Small intestine (tissue), 7 donors: Measurements from ENCODE around the gene SLC3A2. TPM values are rescaled to one million over a fixed set of nuclear protein-coding genes. Genes with fewer than 3 reads are reported as not detected.

Source experiments
- DNase-seq, 2 donors: peaks; one replicate each; pipeline versions ENCODE4 v3.0.0 to v3.0.0-alpha.2; 2013
- FAIRE-seq: peaks from 2 replicates; lab custom pipeline; 2012; peaks lifted over from hg19 to GRCh38; lab: Jason Lieb, UNC
- H3K27ac ChIP-seq, 3 donors: one replicate each; pipeline ENCODE4 v1.5.1; 2013; ENCODE audit warnings: low read length in 2 of 3, mild to moderate bottlenecking in 2 of 3, control low read depth in 1 of 3, inconsistent platforms in 1 of 3, low read depth in 1 of 3, moderate library complexity in 1 of 3
- H3K27me3 ChIP-seq, 3 donors: one replicate each; pipeline ENCODE4 v1.6.1; 2013; ENCODE audit warnings: low read length in 3 of 3, inconsistent platforms in 1 of 3; ENCODE audit not compliant: control insufficient read depth in 3 of 3, insufficient read depth in 3 of 3
- H3K36me3 ChIP-seq, 3 donors: one replicate each; pipeline ENCODE4 v1.6.1; 2013; ENCODE audit warnings: low read length in 3 of 3, inconsistent platforms in 1 of 3, low read depth in 1 of 3, mild to moderate bottlenecking in 1 of 3, moderate library complexity in 1 of 3; ENCODE audit not compliant: control insufficient read depth in 3 of 3, insufficient read depth in 2 of 3
- H3K4me1 ChIP-seq, 3 donors: one replicate each; pipeline ENCODE4 v1.6.1; 2013; ENCODE audit warnings: low read length in 2 of 3, inconsistent platforms in 1 of 3, low read depth in 1 of 3, mild to moderate bottlenecking in 1 of 3, moderate library complexity in 1 of 3; ENCODE audit not compliant: control insufficient read depth in 3 of 3, insufficient read depth in 2 of 3
- H3K4me3 ChIP-seq, 3 donors: one replicate each; pipeline ENCODE4 v1.5.1; 2013; ENCODE audit warnings: low read length in 3 of 3, control low read depth in 1 of 3, inconsistent platforms in 1 of 3, low read depth in 1 of 3, mild to moderate bottlenecking in 1 of 3, moderate library complexity in 1 of 3
- H3K9me3 ChIP-seq, 2 donors: one replicate each; pipeline ENCODE4 v1.6.1; 2013; ENCODE audit warnings: low read depth in 1 of 2, low read length in 1 of 2; ENCODE audit not compliant: control insufficient read depth in 2 of 2, insufficient read depth in 1 of 2
- WGBS, 3 donors: extraction: QIAGEN DNeasy Blood & Tissue Kit; methylation state at CpG; one replicate each; pipeline ENCODE4 v1.1.7; 2013; 5-methylcytosine and 5-hydroxymethylcytosine counted together
- polyA plus RNA-seq, 4 donors: library from polyadenylated mRNA; stranded (reverse) in 3 of 4; unstranded in 1 of 4; fragments of 200-250 nt in 3 of 4; fragments of 120-200 nt in 1 of 4; gene quantifications; one replicate each; pipeline versions ENCODE4 v1.2.1 to v1.2.3, GENCODE V29; 2013
- donor health status: healthy with polysubstance abuse.
- donor health status: control.
- donor health status: control.
- donor health status: Bipolar disorder and iron deficiency.
- donor health status: healthy.

SLC3A2 gene
- polyA plus RNA-seq, 4 donors = 124 to 200 (median 175) TPM

DNA sequence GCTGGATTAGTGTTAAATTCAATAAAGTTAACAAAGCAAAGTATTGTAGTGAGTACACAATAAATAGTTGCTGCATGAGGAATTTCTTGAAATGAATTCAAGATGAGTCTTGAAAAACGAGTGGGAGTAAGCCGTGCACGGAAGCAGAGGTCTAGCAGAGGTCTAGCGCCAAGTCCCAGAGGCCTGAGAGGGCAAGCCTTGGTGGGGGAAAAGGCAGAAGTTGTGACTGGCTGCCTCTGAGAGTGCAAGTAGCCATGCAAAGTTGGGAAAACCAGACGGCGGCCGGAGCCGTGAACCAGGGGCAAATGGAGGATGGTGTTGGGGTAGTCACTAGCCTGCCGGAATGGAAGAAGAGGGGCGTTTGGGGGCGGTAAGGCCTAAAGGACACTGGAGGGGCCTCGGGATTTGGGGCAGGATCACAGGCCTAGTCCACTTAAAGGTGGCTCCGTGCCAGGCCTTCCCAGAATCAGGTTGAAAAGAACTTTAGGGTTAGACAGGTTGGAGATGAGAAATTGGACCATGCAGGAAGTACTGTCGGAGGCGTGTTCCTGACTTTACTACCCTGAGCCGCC lies 379 bp upstream of the SLC3A2 start:
- FAIRE-seq (no peak), DNase-seq (no peak)
- no peaks in the 10 kb centered on the region for H3K27me3 ChIP-seq
- peak overlapping the region; percentile 38 to 99 (median 96) for H3K27ac ChIP-seq
- WGBS, 3 donors = 2 to 6% (median 4%) methylated on average over 13 to 16 of the region's 16 CpGs
- peaks cover 15 to 45% (median 17%) of the 10 kb centered on the region in 3 donors for H3K36me3 ChIP-seq
- peak overlapping the region; percentile 65 to 99 (median 81) for H3K4me3 ChIP-seq
- no peaks in the 10 kb centered on the region for H3K9me3 ChIP-seq
- peaks cover 0 to 41% (median 14%) of the 10 kb centered on the region in 3 donors for H3K4me1 ChIP-seq

DNA sequence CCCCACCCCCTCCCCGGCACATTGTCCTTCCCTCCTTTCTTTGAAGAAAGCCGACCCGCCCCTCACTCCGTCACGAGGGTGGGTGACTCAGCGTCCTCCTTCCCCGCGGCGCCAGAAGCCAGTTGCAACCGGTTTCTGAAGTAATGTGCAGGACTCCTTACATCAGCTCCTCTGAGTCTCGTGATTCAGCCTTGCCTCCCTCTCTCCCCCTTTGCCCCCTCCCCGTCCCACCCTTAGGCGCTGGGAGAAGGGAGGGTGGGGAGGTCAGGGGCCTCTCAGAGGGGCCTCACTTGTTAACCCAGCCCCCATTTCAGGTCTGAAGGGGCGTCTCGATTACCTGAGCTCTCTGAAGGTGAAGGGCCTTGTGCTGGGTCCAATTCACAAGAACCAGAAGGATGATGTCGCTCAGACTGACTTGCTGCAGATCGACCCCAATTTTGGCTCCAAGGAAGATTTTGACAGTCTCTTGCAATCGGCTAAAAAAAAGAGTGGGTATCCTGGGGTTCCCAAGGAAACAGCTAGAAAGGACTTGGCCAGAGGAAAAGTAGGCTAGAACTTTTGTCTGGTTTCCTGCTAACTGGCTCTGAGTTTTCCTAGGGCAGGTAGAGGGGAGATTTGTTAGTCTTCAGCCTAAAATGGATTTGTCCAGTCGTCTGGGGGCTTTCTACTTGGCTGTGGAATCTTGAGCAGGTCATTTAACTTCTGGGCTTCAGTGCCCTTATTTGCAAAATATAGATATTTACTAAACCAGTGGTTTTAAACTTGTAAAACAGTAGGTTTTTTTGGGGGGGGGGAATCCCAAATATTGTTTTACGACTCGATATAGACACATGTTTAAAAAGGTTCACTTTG lies 1.1 kb downstream of the SLC3A2 start:
- Histone ChIP-seq H3K4me1 (peaks cover 0 to 48% (median 14%) of the 10 kb centered on the region in 3 donors), H3K27me3 (no peaks in the 10 kb centered on the region), H3K36me3 (peaks cover 24 to 58% (median 27%) of the 10 kb centered on the region in 3 donors), H3K27ac (peak overlapping the region; percentile 39 to 99 (median 96)), H3K4me3 (peak overlapping the region; percentile 65 to 99 (median 81)), H3K9me3 (no peaks in the 10 kb centered on the region)
- WGBS, 3 donors = 1 to 3% (median 2%) methylated on average over 15 to 21 of the region's 21 CpGs
- FAIRE-seq (no peak), DNase-seq (peak; percentile 93 to 98)

DNA sequence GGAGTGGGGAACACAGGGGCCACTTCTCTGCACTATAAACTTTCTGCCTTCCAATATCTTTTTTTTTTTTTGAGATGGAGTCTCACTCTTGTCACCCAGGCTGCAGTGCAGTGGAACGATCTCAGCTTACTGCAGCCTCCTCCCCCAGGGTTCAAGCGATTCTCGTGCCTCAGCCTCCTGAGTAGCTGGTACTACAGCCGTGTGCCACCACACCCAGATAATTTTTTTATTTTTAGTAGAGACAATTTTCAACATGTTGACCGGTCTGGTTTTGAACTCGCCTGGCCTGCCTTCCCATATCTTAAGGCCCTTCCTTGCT lies 1.7 kb downstream of the SLC3A2 start:
- Histone ChIP-seq H3K27me3 (no peaks in the 10 kb centered on the region), H3K4me1 (peaks cover 0 to 49% (median 14%) of the 10 kb centered on the region in 3 donors), H3K27ac (peak overlapping the region; percentile 39 to 99 (median 74)), H3K4me3 (peak overlapping the region; percentile 17 to 99 (median 65)), H3K9me3 (no peaks in the 10 kb centered on the region), H3K36me3 (peaks cover 28 to 61% (median 31%) of the 10 kb centered on the region in 3 donors)
- 19 to 38% (median 25%) methylated on average over 6 of the region's 6 CpGs for WGBS, 3 donors
- DNase-seq (no peak), FAIRE-seq (no peak)

DNA sequence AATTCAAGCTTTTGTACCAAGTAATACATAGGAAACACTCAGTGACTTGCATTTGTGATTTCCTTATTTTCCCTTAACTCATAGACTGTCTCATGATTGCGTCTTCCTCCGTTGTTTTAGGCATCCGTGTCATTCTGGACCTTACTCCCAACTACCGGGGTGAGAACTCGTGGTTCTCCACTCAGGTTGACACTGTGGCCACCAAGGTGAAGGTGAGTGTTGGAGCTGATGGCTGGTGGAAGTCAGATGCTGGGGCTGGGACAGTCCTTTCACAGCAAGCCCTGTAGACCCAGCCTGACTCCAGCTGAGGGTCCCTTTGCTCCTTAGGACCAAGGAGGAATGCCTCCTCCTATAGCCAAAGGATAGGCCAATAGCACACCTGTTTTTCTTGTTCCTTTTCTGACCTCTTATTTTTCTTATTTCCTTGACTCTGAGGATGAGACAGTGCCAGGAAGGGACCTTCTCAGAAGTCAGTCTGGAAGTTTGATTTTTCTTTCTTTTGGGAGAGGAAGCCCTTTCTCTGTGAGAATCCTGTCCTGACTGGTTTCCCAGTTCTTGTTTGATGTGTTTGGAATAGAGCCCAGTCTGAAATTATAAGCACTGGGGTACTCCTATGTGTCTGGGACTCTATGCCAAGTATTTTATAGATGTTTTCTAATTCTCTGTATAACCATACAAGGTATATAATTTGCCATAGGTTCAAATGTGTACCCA lies 2.2 kb downstream of the SLC3A2 start:
- WGBS, 3 donors = 26 to 47% (median 33%) methylated on average over 5 of the region's 5 CpGs
- peak overlapping the region; percentile 17 to 99 (median 65) for H3K4me3 ChIP-seq

DNA sequence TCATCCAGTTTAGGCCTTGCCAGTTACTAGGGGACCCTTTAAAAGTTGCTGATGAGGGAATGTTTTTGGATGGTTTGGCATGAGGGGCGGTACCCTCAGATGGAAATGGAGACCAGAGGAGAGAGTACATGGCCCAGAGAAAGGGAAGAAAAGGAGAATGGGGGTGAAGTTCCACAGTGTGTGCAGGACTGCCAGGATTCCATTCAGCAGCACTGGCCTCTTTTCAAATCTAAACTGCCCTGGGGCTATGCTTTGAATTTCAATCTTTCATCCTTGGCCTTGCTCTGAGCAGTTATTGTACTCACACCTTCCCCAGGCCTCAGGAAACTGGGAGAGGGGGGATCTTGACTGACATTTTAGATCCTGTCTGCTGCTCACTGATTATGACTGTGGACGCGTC lies 3.0 kb downstream of the SLC3A2 start:
- Histone ChIP-seq H3K4me1 (peaks cover under 1 to 61% (median 14%) of the 10 kb centered on the region in 3 donors), H3K27ac (peak overlapping the region in 2 of 3 donors; percentile 1 to 99), H3K9me3 (no peaks in the 10 kb centered on the region), H3K27me3 (no peaks in the 10 kb centered on the region), H3K4me3 (peak overlapping the region in 2 of 3 donors; percentile 65 to 99), H3K36me3 (peaks cover 38 to 71% (median 38%) of the 10 kb centered on the region in 3 donors)
- FAIRE-seq (no peak), DNase-seq (peak in 1 of 2 donors; percentile 7)
- WGBS, 3 donors = 82 to 90% (median 89%) methylated on average over 3 of the region's 3 CpGs

More for the DNA sequence above, 2.2 kb downstream of the SLC3A2 start:
- Histone ChIP-seq H3K9me3 (no peaks in the 10 kb centered on the region), H3K27ac (peak overlapping the region; percentile 2 to 99 (median 74)), H3K36me3 (peaks cover 32 to 64% (median 33%) of the 10 kb centered on the region in 3 donors), H3K27me3 (no peaks in the 10 kb centered on the region), H3K4me1 (peaks cover 0 to 54% (median 14%) of the 10 kb centered on the region in 3 donors)
- FAIRE-seq (no peak), DNase-seq (peak; percentile 43 to 64)

DNA sequence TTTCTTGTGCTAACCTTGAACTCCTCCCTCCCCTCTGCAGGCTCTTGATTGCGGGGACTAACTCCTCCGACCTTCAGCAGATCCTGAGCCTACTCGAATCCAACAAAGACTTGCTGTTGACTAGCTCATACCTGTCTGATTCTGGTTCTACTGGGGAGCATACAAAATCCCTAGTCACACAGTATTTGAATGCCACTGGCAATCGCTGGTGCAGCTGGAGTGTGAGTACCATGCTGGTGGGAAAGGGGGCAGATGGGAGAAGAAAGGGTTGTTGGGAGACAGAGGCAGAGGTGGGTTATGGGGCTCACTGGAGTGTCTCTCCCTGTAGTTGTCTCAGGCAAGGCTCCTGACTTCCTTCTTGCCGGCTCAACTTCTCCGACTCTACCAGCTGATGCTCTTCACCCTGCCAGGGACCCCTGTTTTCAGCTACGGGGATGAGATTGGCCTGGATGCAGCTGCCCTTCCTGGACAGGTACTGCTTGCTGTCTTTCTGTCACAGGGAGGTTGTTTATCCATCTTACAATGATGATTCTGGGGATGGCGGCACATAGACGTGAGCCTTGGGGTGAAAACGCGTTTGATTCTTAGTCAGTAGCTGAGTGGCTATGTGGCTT lies 4.5 kb downstream of the SLC3A2 start:
- DNase-seq (peak in 1 of 2 donors; percentile 1), FAIRE-seq (no peak)
- WGBS, 3 donors = 87 to 90% (median 89%) methylated on average over 11 of the region's 11 CpGs
- peaks cover 40 to 75% (median 45%) of the 10 kb centered on the region in 3 donors for H3K36me3 ChIP-seq
- H3K4me1 ChIP-seq = peaks cover 7 to 64% (median 11%) of the 10 kb centered on the region in 3 donors
- H3K27ac ChIP-seq = peak overlapping the region in 2 of 3 donors; percentile 13 to 20
- no peaks in the 10 kb centered on the region for H3K9me3 ChIP-seq
- peak overlapping the region in 1 of 3 donors; percentile 2 for H3K4me3 ChIP-seq
- no peaks in the 10 kb centered on the region for H3K27me3 ChIP-seq

DNA sequence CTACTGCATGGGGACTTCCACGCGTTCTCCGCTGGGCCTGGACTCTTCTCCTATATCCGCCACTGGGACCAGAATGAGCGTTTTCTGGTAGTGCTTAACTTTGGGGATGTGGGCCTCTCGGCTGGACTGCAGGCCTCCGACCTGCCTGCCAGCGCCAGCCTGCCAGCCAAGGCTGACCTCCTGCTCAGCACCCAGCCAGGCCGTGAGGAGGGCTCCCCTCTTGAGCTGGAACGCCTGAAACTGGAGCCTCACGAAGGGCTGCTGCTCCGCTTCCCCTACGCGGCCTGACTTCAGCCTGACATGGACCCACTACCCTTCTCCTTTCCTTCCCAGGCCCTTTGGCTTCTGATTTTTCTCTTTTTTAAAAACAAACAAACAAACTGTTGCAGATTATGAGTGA lies 7.7 kb downstream of the SLC3A2 start:
- DNase-seq (peak in 1 of 2 donors; percentile 1), FAIRE-seq (no peak)
- Histone ChIP-seq H3K4me1 (peaks cover 12 to 75% (median 13%) of the 10 kb centered on the region in 3 donors), H3K4me3 (no peak overlapping the region), H3K27ac (peak overlapping the region in 2 of 3 donors; percentile 83), H3K36me3 (peaks cover 37 to 63% (median 45%) of the 10 kb centered on the region in 3 donors), H3K27me3 (no peaks in the 10 kb centered on the region), H3K9me3 (no peaks in the 10 kb centered on the region)
- 90 to 92% (median 91%) methylated on average over 14 of the region's 14 CpGs for WGBS, 3 donors
